Measurements from ENCODE around the gene RNF8. TPM values are rescaled to one million over a fixed set of nuclear protein-coding genes. Genes with fewer than 3 reads are reported as not detected.

The RNF8 gene
- total and polyA plus RNA-seq, 10 of the 15 experiments (the other 5 are each of a cell fraction or from before 2014, with no cell fraction given): 7.8 to 30.2 (median 23.3) TPM

DNA sequence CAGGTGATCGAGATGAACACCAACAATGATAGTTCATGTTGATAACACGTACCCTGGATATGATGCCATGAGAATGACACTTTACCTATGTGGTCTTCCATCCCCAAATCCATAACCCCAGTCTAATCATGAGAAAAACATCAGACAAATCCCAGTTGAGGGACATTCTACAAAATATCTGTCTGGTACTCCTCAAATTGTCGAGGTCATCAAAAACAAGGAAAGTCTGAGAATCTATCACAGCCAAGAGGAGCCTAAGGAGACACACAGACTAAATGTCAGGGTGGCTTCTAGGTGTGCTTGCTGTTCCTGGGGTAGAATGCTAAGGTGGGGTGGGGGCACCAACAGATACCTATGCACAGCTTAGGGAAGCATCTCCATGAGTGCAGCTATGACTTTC, 2.8 kb upstream of the RNF8 start:
- Histone ChIP-seq H3K4me3 (no peak overlapping the region), H3K27me3 (replicated peaks in 1 of 2; ENCODE audit: control insufficient read depth in 2 of 2, insufficient read depth in 2 of 2, low read length in 1 of 2) (no peaks in the 10 kb centered on the region), H3K4me2 (ENCODE audit: control insufficient read depth, insufficient read depth) (no peak overlapping the region), H3K4me1 (ENCODE audit: control insufficient read depth, insufficient read depth, low read length) (peaks cover 5% of the 10 kb centered on the region), H3K36me3 (ENCODE audit: control insufficient read depth in 2 of 2, insufficient read depth in 2 of 2, low read length in 1 of 2) (no peaks in the 10 kb centered on the region), H2AFZ (ENCODE audit: control insufficient read depth, low read depth, low read length) (no peak overlapping the region), H3K9me3 (replicated peaks; ENCODE audit: control insufficient read depth, insufficient read depth, low read length) (no peaks in the 10 kb centered on the region), H3K79me2 (ENCODE audit: control insufficient read depth, insufficient read depth, low read length) (peaks cover 22% of the 10 kb centered on the region), H4K20me1 (ENCODE audit: control insufficient read depth, insufficient read depth) (no peaks in the 10 kb centered on the region), H3K9ac (ENCODE audit: control insufficient read depth, insufficient read depth, low read length) (no peak overlapping the region), H3K27ac (ENCODE audit: control insufficient read depth, insufficient read depth) (no peak overlapping the region)
- ChIA-PET SMC1A (ENCODE audit: uncharacterized antibody, unreplicated experiment) (no interaction called here), POLR2A (no interaction called here), RAD21 (ENCODE audit: unreplicated experiment) (no interaction called here), CTCF (no interaction called here)
- ATAC-seq (no peak), DNase-seq (ENCODE audit: low read depth, low spot score) (no peak), FAIRE-seq (no peak)
- 38% methylated on average over 3 of the region's 3 CpGs for WGBS (ENCODE audit: insufficient coverage, insufficient replicate concordance, low lambda C conversion rate, missing lambda C conversion rate)
- TF ChIP-seq SMARCA5 (IDR thresholded peaks at IDR 0.05): no peak
- TF ChIP-seq NR2C2 (IDR thresholded peaks at IDR 0.05; ENCODE audit: borderline replicate concordance, control insufficient read depth, insufficient read length, low read depth): no peak
- TF ChIP-seq ZBTB11 (CRISPR knock-in tag; IDR thresholded peaks at IDR 0.05): no peak
- no peak for TF ChIP-seq ZSCAN29 (IDR thresholded peaks at IDR 0.05)
- TF ChIP-seq, protein P1, sequence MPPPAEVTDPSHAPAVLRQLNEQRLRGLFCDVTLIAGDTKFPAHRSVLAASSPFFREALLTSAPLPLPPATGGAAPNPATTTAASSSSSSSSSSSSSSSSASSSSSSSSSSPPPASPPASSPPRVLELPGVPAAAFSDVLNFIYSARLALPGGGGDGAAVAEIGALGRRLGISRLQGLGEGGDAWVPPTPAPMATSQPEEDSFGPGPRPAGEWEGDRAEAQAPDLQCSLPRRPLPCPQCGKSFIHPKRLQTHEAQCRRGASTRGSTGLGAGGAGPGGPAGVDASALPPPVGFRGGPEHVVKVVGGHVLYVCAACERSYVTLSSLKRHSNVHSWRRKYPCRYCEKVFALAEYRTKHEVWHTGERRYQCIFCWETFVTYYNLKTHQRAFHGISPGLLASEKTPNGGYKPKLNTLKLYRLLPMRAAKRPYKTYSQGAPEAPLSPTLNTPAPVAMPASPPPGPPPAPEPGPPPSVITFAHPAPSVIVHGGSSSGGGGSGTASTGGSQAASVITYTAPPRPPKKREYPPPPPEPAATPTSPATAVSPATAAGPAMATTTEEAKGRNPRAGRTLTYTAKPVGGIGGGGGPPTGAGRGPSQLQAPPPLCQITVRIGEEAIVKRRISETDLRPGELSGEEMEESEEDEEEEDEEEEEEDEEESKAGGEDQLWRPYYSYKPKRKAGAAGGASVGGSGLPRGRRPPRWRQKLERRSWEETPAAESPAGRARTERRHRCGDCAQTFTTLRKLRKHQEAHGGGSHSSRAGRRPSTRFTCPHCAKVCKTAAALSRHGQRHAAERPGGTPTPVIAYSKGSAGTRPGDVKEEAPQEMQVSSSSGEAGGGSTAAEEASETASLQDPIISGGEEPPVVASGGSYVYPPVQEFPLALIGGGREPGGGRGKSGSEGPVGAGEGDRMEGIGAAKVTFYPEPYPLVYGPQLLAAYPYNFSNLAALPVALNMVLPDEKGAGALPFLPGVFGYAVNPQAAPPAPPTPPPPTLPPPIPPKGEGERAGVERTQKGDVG (CRISPR knock-in tag; IDR thresholded peaks at IDR 0.05): no peak
- TF ChIP-seq CHD4 (IDR thresholded peaks at IDR 0.05): no peak
- no peak for TF ChIP-seq FOXM1 (IDR thresholded peaks at IDR 0.05; ENCODE audit: low read depth, low read length)
- no peak for TF ChIP-seq MYB (IDR thresholded peaks at IDR 0.05; ENCODE audit: borderline replicate concordance, low read depth, low read length)
- TF ChIP-seq RELA (IDR thresholded peaks at IDR 0.05; ENCODE audit: borderline replicate concordance, partially characterized antibody): no peak
- no TSS peak for BruUV-seq (replicated peaks)
- in situ Hi-C loops (cut with MboI) (no loop called here), intact Hi-C loops (cut with micrococcal nuclease; ENCODE audit: unreplicated experiment) (no loop called here)

All from GM12878 (cell line).